SJSA1 (cell line): Measurements from ENCODE around the gene SLC12A9. TPM values are rescaled to one million over a fixed set of nuclear protein-coding genes. Genes with fewer than 3 reads are reported as not detected.
A peak's percentile ranks its signal among the peaks of the same experiment; 100 is the strongest.

Experiments used
- DNase-seq, 2 experiments: peaks; one replicate each; pipeline ENCODE4 v3.0.0-alpha.2; 2015 to 2020; ENCODE audit warnings: low spot score in 2 of 2, low read depth in 1 of 2
- H3K27ac ChIP-seq: fragments of 250-450 bp; sonication (Bioruptor Pico); 2 replicates; pipeline ENCODE4 v1.5.1; 2020; ENCODE audit warnings: mild to moderate bottlenecking, moderate library complexity
- H3K27me3 ChIP-seq: fragments of 250-450 bp; sonication (Bioruptor Pico); replicated peaks from 2 replicates; pipeline ENCODE4 v1.5.1; 2020; ENCODE audit warnings: mild to moderate bottlenecking, moderate library complexity
- H3K36me3 ChIP-seq: fragments of 250-450 bp; sonication (Bioruptor Pico); 2 replicates; pipeline ENCODE4 v1.5.1; 2020; ENCODE audit warnings: mild to moderate bottlenecking
- H3K4me1 ChIP-seq: fragments of 250-450 bp; sonication (Bioruptor Pico); replicated peaks from 2 replicates; pipeline ENCODE4 v1.6.1; 2021; ENCODE audit warnings: mild to moderate bottlenecking
- H3K4me3 ChIP-seq: fragments of 250-450 bp; sonication (Bioruptor Pico); 2 replicates; pipeline ENCODE4 v1.5.1; 2020; ENCODE audit warnings: mild to moderate bottlenecking
- H3K9me3 ChIP-seq: fragments of 250-450 bp; sonication (Bioruptor Pico); replicated peaks from 2 replicates; pipeline ENCODE4 v1.5.1; 2020; ENCODE audit warnings: mild to moderate bottlenecking
- total RNA-seq: library from RNA; depleted of rRNA; stranded (reverse); fragments of >200 nt; shearing (Covaris generic); gene quantifications from 2 replicates; pipeline ENCODE4 v1.2.3, GENCODE V29; 2014

The SLC12A9 gene
- total RNA-seq, 1 experiment from 2014 or later: 15.2 TPM

- DNase-seq: no peak
- H3K4me3 ChIP-seq: no peak overlapping the region
- peaks cover 29% of the 10 kb centered on the region for H3K4me1 ChIP-seq
- H3K36me3 ChIP-seq: peaks cover 68% of the 10 kb centered on the region
- no peak overlapping the region for H3K27ac ChIP-seq
- no peaks in the 10 kb centered on the region for H3K9me3 ChIP-seq
- H3K27me3 ChIP-seq: no peaks in the 10 kb centered on the region
These were observed 35.2 kb downstream of the SLC12A9 start for GRCh38 chr7:100887516-100888290.

GRCh38 chr7:100888291-100888987, 35.9 kb downstream of the SLC12A9 start:
- H3K36me3 ChIP-seq: peaks cover 60% of the 10 kb centered on the region
- H3K4me3 ChIP-seq: peak overlapping the region; percentile 53
- DNase-seq: no peak
- peaks cover 29% of the 10 kb centered on the region for H3K4me1 ChIP-seq
- no peak overlapping the region for H3K27ac ChIP-seq
- no peaks in the 10 kb centered on the region for H3K27me3 ChIP-seq
- no peaks in the 10 kb centered on the region for H3K9me3 ChIP-seq

- DNase-seq: peak; percentile 47 to 83
- H3K27ac ChIP-seq: peak within 1 kb of the TSS; percentile 51
- H3K27me3 ChIP-seq: peaks cover under 1% of the 10 kb centered on the region; the same call in 1 of the 2 replicates
- H3K9me3 ChIP-seq: no peaks in the 10 kb centered on the region
- peaks cover 53% of the 10 kb centered on the region for H3K36me3 ChIP-seq
- peaks cover 29% of the 10 kb centered on the region for H3K4me1 ChIP-seq
- peak within 1 kb of the TSS; percentile 53 for H3K4me3 ChIP-seq
These were observed 36.7 kb downstream of the SLC12A9 start, which contains the start of gene UFSP1 for GRCh38 chr7:100888988-100889750. Gene UFSP1 (minus strand): TSS chr7:100889715. CDS start chr7:100889271, 444 bp downstream.

GRCh38 chr7:100890653-100891567, 38.4 kb downstream of the SLC12A9 start:
- DNase-seq: no peak
- Histone ChIP-seq H3K4me3 (peak overlapping the region; percentile 53), H3K27me3 (peaks cover 17% of the 10 kb centered on the region), H3K4me1 (peaks cover 43% of the 10 kb centered on the region), H3K9me3 (no peaks in the 10 kb centered on the region), H3K36me3 (peaks cover 36% of the 10 kb centered on the region), H3K27ac (peak overlapping the region; percentile 51)

- Histone ChIP-seq H3K4me3 (no peak overlapping the region), H3K9me3 (0 out of 2 replicates have a peak, but pooled peaks cover 3% of the 10 kb centered on the region), H3K27ac (no peak overlapping the region), H3K27me3 (peaks cover 25% of the 10 kb centered on the region), H3K36me3 (peaks cover 28% of the 10 kb centered on the region), H3K4me1 (peaks cover 51% of the 10 kb centered on the region)
- no peak for DNase-seq
These were observed 39.2 kb downstream of the SLC12A9 start for GRCh38 chr7:100891568-100892247.

GRCh38 chr7:100892364-100893317, 40.1 kb downstream of the SLC12A9 start:
- Histone ChIP-seq H3K9me3 (peaks cover 3% of the 10 kb centered on the region; the same call in 1 of the 2 replicates), H3K27ac (no peak overlapping the region), H3K4me3 (no peak overlapping the region), H3K4me1 (peaks cover 57% of the 10 kb centered on the region), H3K36me3 (peaks cover 18% of the 10 kb centered on the region), H3K27me3 (peaks cover 33% of the 10 kb centered on the region)
- no peak for DNase-seq

- H3K4me1 ChIP-seq: peaks cover 53% of the 10 kb centered on the region
- H3K9me3 ChIP-seq: peaks cover 3% of the 10 kb centered on the region; the same call in 1 of the 2 replicates
- peaks cover 37% of the 10 kb centered on the region for H3K27me3 ChIP-seq
- peaks cover 11% of the 10 kb centered on the region for H3K36me3 ChIP-seq
- DNase-seq: no peak
- H3K4me3 ChIP-seq: no peak overlapping the region
- H3K27ac ChIP-seq: no peak overlapping the region
These were observed 40.9 kb downstream of the SLC12A9 start for GRCh38 chr7:100893318-100893895.

- peaks cover 46% of the 10 kb centered on the region for H3K4me1 ChIP-seq
- no peak overlapping the region for H3K27ac ChIP-seq
- H3K9me3 ChIP-seq: peaks cover 3% of the 10 kb centered on the region; the same call in 1 of the 2 replicates
- H3K36me3 ChIP-seq: peaks cover 4% of the 10 kb centered on the region
- no peak overlapping the region for H3K4me3 ChIP-seq
- no peak for DNase-seq
- peaks cover 37% of the 10 kb centered on the region for H3K27me3 ChIP-seq
These were observed 41.6 kb downstream of the SLC12A9 start for GRCh38 chr7:100893910-100894721.

GRCh38 chr7:100894860-100895700, 42.6 kb downstream of the SLC12A9 start:
- Histone ChIP-seq H3K36me3 (no peaks in the 10 kb centered on the region), H3K4me1 (peaks cover 39% of the 10 kb centered on the region), H3K27ac (no peak overlapping the region), H3K27me3 (peaks cover 37% of the 10 kb centered on the region), H3K4me3 (peak overlapping the region; percentile 19), H3K9me3 (peaks cover 3% of the 10 kb centered on the region; the same call in 1 of the 2 replicates)
- DNase-seq: no peak

GRCh38 chr7:100895701-100895955, 43.1 kb downstream of the SLC12A9 start, which contains the start of gene ACHE:
Gene ACHE (minus strand): TSS chr7:100895888. CDS start chr7:100894232, 1,656 bp downstream.
- peaks cover 38% of the 10 kb centered on the region for H3K27me3 ChIP-seq
- H3K9me3 ChIP-seq: peaks cover 3% of the 10 kb centered on the region; the same call in 1 of the 2 replicates
- no peak for DNase-seq
- peak within 1 kb of the TSS; percentile 19 for H3K4me3 ChIP-seq
- peaks cover 34% of the 10 kb centered on the region for H3K4me1 ChIP-seq
- H3K36me3 ChIP-seq: no peaks in the 10 kb centered on the region
- H3K27ac ChIP-seq: no peak within 1 kb of the TSS
